GM12878 (cell line): ENCODE data around the gene NCBP2L. TPM values are rescaled to one million over a fixed set of nuclear protein-coding genes. Genes with fewer than 3 reads are reported as not detected.

ENCODE experiments used
- ATAC-seq: fragments of 200-7000 bp; cut with Tn5 transposase; 3 replicates; pipeline ENCODE4 v1.9.1; 2020; ENCODE audit warnings: mild to moderate bottlenecking, moderate library complexity
- BruUV-seq: library from RNA; stranded (reverse); fragments of 400-500 nt; replicated peaks from 2 replicates; lab custom pipeline; 2021; lab: Mats Ljungman, UMichigan
- CTCF ChIA-PET: fragments of 300-600 bp; sonication (Branson Sonifier 250); formaldehyde crosslinking; extraction: SDS; loops from one replicate; lab custom pipeline; 2021; ENCODE audit warnings: inconsistent platforms; lab: Yijun Ruan, JAX
- POLR2A ChIA-PET: fragments of 350-600 bp; formaldehyde crosslinking; extraction: SDS; loops from one replicate; lab custom pipeline; 2021; ENCODE audit warnings: inconsistent platforms; lab: Charles Lee
- RAD21 ChIA-PET: fragments of 300-600 bp; sonication (Branson Sonifier 250); formaldehyde crosslinking; loops from one replicate; lab custom pipeline; 2023; ENCODE audit warnings: antibody characterized with exemption; ENCODE audit not compliant: unreplicated experiment; lab: Charles Lee
- SMC1A ChIA-PET: fragments of 300-600 bp; sonication (Branson Sonifier 250); formaldehyde crosslinking; loops from one replicate; lab custom pipeline; 2023; ENCODE audit not compliant: unreplicated experiment, uncharacterized antibody; lab: Charles Lee
- DNase-seq: peaks from one replicate; pipeline ENCODE4 v3.0.0-alpha.2; 2011; ENCODE audit warnings: low read depth, low spot score
- FAIRE-seq: peaks from 3 replicates; lab custom pipeline; 2011; peaks lifted over from hg19 to GRCh38; lab: Jason Lieb, UNC
- H2AFZ ChIP-seq: 2 replicates; pipeline ENCODE4 v1.6.0; 2011; ENCODE audit warnings: low read depth, low read length, control low read depth; ENCODE audit not compliant: control insufficient read depth
- H3K27ac ChIP-seq: 2 replicates; pipeline ENCODE4 v1.5.1; 2011; ENCODE audit warnings: control low read depth; ENCODE audit not compliant: control insufficient read depth, insufficient read depth
- H3K27me3 ChIP-seq, 2 experiments: replicated peaks in 1 of 2; 2 replicates each; pipeline versions ENCODE4 v1.6.0 to v1.6.1; 2011; ENCODE audit warnings: low read length in 1 of 2; ENCODE audit not compliant: control insufficient read depth in 2 of 2, insufficient read depth in 2 of 2
- H3K36me3 ChIP-seq, 2 experiments: 2 replicates each; pipeline ENCODE4 v1.5.1; 2011; ENCODE audit warnings: low read length in 1 of 2; ENCODE audit not compliant: control insufficient read depth in 2 of 2, insufficient read depth in 2 of 2
- H3K4me1 ChIP-seq: 2 replicates; pipeline ENCODE4 v1.6.1; 2011; ENCODE audit warnings: mild to moderate bottlenecking, low read length, moderate library complexity, mixed read lengths; ENCODE audit not compliant: control insufficient read depth, insufficient read depth
- H3K4me2 ChIP-seq: 2 replicates; pipeline ENCODE4 v1.6.0; 2011; ENCODE audit warnings: control low read depth; ENCODE audit not compliant: control insufficient read depth, insufficient read depth
- H3K4me3 ChIP-seq: fragments of 200-600 bp; sonication (generic); 2 replicates; pipeline ENCODE4 v1.5.1; 2016
- H3K79me2 ChIP-seq: 2 replicates; pipeline ENCODE4 v1.6.0; 2011; ENCODE audit warnings: low read length; ENCODE audit not compliant: control insufficient read depth, insufficient read depth
- H3K9ac ChIP-seq: 2 replicates; pipeline ENCODE4 v1.8.0; 2011; ENCODE audit warnings: low read length, control low read depth, mixed read lengths; ENCODE audit not compliant: control insufficient read depth, insufficient read depth
- H3K9me3 ChIP-seq: replicated peaks from 3 replicates; pipeline ENCODE4 v1.5.1; 2011; ENCODE audit warnings: mild to moderate bottlenecking, low read length; ENCODE audit not compliant: control insufficient read depth, insufficient read depth
- H4K20me1 ChIP-seq: 2 replicates; pipeline ENCODE4 v1.6.0; 2011; ENCODE audit not compliant: control insufficient read depth, insufficient read depth
- DPF2 ChIP-seq: fragments of 450-650 bp; IDR thresholded peaks from 2 replicates; pipeline ENCODE4 v1.6.1; 2017; ENCODE audit warnings: mild to moderate bottlenecking
- IKZF1 ChIP-seq: fragments of 450-650 bp; conservative IDR thresholded peaks from 2 replicates; pipeline ENCODE4 v1.6.1; 2017; ENCODE audit warnings: antibody characterized with exemption, mild to moderate bottlenecking
- RBBP5 ChIP-seq: fragments of 200-600 bp; sonication (generic); conservative IDR thresholded peaks from 2 replicates; pipeline ENCODE4 v1.6.1; 2016
- ZBTB40 ChIP-seq: fragments of 450-650 bp; IDR thresholded peaks from 2 replicates; pipeline ENCODE4 v1.6.1; 2016; ENCODE audit warnings: mild to moderate bottlenecking, moderate library complexity, borderline replicate concordance
- ZNF622 ChIP-seq: fragments of 450-650 bp; IDR thresholded peaks from 2 replicates; pipeline ENCODE4 v1.6.1; 2017; ENCODE audit warnings: mild to moderate bottlenecking, inconsistent platforms
- WGBS: methylation state at CpG from one replicate; pipeline ENCODE4 v1.1.6; 2016; ENCODE audit warnings: low lambda C conversion rate; ENCODE audit not compliant: insufficient replicate concordance, insufficient coverage; ENCODE audit errors: missing lambda C conversion rate; 5-methylcytosine and 5-hydroxymethylcytosine counted together
- in situ Hi-C: fragments of 300-500 bp; cut with MboI; formaldehyde crosslinking; loops from 9 replicates; pipeline ENCODE4 v1.14.3; 2018; ENCODE audit warnings: mixed read lengths
- intact Hi-C: fragments of 100-400 bp; cut with micrococcal nuclease; formaldehyde crosslinking; loops from one replicate; pipeline ENCODE4 v1.14.2; 2022; ENCODE audit not compliant: unreplicated experiment
- polyA plus RNA-seq, 11 experiments: library from polyadenylated mRNA; depleted of rRNA in 4 of 11; unstranded in 6 of 11; stranded (reverse) in 5 of 11; fragments of >200 nt; fragmentation: Nextera tagmentation in 4 of 11; fragmentation: Illumina TruSeq in 1 of 11; extraction: Ambion mirVana in 4 of 11; extraction: Trizol in 1 of 11; gene quantifications; 1 replicate in 1 of 11; 2 replicates in 10 of 11; pipeline versions ENCODE4 v1.2.1 to v1.2.3, GENCODE V29; 2011 to 2016; ENCODE audit warnings: inconsistent platforms in 2 of 11, missing spikeins in 2 of 11, low read depth in 1 of 11
- total RNA-seq, 4 experiments: library from RNA; depleted of rRNA in 3 of 4; stranded (reverse); fragments of >200 nt in 3 of 4; fragmentation: Illumina TruSeq in 1 of 4; extraction: Trizol in 1 of 4; gene quantifications; 2 replicates each; pipeline versions ENCODE4 v1.2.1 to v1.2.3, GENCODE V29; 2013 to 2021

Gene NCBP2L
- total and polyA plus RNA-seq, 10 of the 15 experiments (the other 5 are each of a cell fraction or from before 2014, with no cell fraction given) = not detected

GRCh38 chrX:107823456-107823855 lies 45.9 kb downstream of the NCBP2L start:
- no peak overlapping the region for H3K4me2 ChIP-seq
- ChIA-PET CTCF (no interaction called here), RAD21 (no interaction called here)
- H4K20me1 ChIP-seq = no peaks in the 10 kb centered on the region; the same call in 1 of the 2 replicates
- no peak overlapping the region for H3K9ac ChIP-seq
- BruUV-seq = no TSS peak
- WGBS = 50% methylated on average over 1 of the region's 1 CpG
- no peak for ATAC-seq
- DNase-seq = no peak
- intact Hi-C loops = no loop called here
- no peaks in the 10 kb centered on the region for H3K36me3 ChIP-seq
- no peak for FAIRE-seq
- no peak overlapping the region for H2AFZ ChIP-seq
- TF ChIP-seq ZNF622 (no peak), RBBP5 (no peak), DPF2 (no peak), IKZF1 (no peak), ZBTB40 (no peak)
- TF ChIP-seq, all 136 proteins: peak for 0
- Histone ChIP-seq H3K4me1 (no peaks in the 10 kb centered on the region), H3K27me3 (0 out of 4 replicates have a peak, but pooled peaks cover 0 to 4% of the 10 kb centered on the region in 2 experiments), H3K79me2 (no peaks in the 10 kb centered on the region), H3K9me3 (no peaks in the 10 kb centered on the region; the same call in 2 of the 3 replicates), H3K27ac (no peak overlapping the region), H3K4me3 (no peak overlapping the region)
- ChIA-PET POLR2A (no interaction called here), SMC1A (no interaction called here)
- in situ Hi-C loops = no loop called here
